H1 (cell line): ENCODE results near the gene CA9. TPM values are rescaled to one million over a fixed set of nuclear protein-coding genes. Genes with fewer than 3 reads are reported as not detected.

Source experiments
- CTCF ChIA-PET: fragments of 300-600 bp; sonication (Branson Sonifier 250); formaldehyde crosslinking; loops from one replicate; lab custom pipeline; 2021; ENCODE audit not compliant: partially characterized antibody; lab: Charles Lee
- POLR2A ChIA-PET: fragments of 300-600 bp; sonication (Branson Sonifier 250); formaldehyde crosslinking; loops from one replicate; lab custom pipeline; 2021; ENCODE audit warnings: inconsistent platforms; ENCODE audit not compliant: partially characterized antibody; lab: Charles Lee
- DNase-seq, 2 experiments: peaks; one replicate each; pipeline versions ENCODE4 v3.0.0 to v3.0.0-alpha.2; 2010 to 2022; ENCODE audit warnings: low spot score in 2 of 2, low read depth in 1 of 2, mixed read lengths in 1 of 2
- FAIRE-seq: peaks from 2 replicates; lab custom pipeline; 2011; peaks lifted over from hg19 to GRCh38; lab: Jason Lieb, UNC
- H2AFZ ChIP-seq: 2 replicates; pipeline ENCODE4 v1.8.1; 2012; ENCODE audit warnings: low read length, inconsistent platforms
- H2AK5ac ChIP-seq: 2 replicates; pipeline ENCODE4 v1.6.1; 2013; ENCODE audit warnings: low read depth, low read length
- H2BK120ac ChIP-seq: replicated peaks from 2 replicates; pipeline ENCODE3; 2013; ENCODE audit warnings: low read depth, low read length, inconsistent platforms
- H2BK12ac ChIP-seq: 2 replicates; pipeline ENCODE4 v1.6.1; 2013; ENCODE audit warnings: low read depth, low read length
- H2BK15ac ChIP-seq: 2 replicates; pipeline ENCODE4 v1.6.1; 2013; ENCODE audit warnings: low read length
- H2BK20ac ChIP-seq: 2 replicates; pipeline ENCODE4 v1.6.1; 2013; ENCODE audit warnings: low read length
- H2BK5ac ChIP-seq: 2 replicates; pipeline ENCODE4 v1.6.1; 2013; ENCODE audit warnings: low read depth, low read length
- H3K14ac ChIP-seq: 2 replicates; pipeline ENCODE4 v1.6.1; 2013; ENCODE audit warnings: inconsistent platforms; ENCODE audit not compliant: insufficient read length
- H3K18ac ChIP-seq: 2 replicates; pipeline ENCODE4 v1.6.1; 2013; ENCODE audit warnings: low read length; ENCODE audit errors: extremely low read depth
- H3K23ac ChIP-seq: 2 replicates; pipeline ENCODE4 v1.6.1; 2013; ENCODE audit warnings: inconsistent platforms; ENCODE audit not compliant: insufficient read length
- H3K23me2 ChIP-seq: 2 replicates; pipeline ENCODE4 v1.6.1; 2013; ENCODE audit warnings: low read depth, low read length
- H3K27ac ChIP-seq: 2 replicates; pipeline ENCODE4 v1.6.1; 2011; ENCODE audit warnings: low read depth, low read length, inconsistent platforms
- H3K27me3 ChIP-seq, 4 experiments: replicated peaks in 1 of 4; 1 replicate in 1 of 4; 2 replicates in 3 of 4; pipeline versions ENCODE4 v1.6.1 to v1.8.1; 2011 to 2013; ENCODE audit warnings: low read length in 3 of 4, mild to moderate bottlenecking in 3 of 4, inconsistent platforms in 2 of 4, mixed read lengths in 2 of 4, moderate library complexity in 1 of 4; ENCODE audit not compliant: control insufficient read depth in 3 of 4, insufficient read depth in 3 of 4; ENCODE audit errors: extremely low read depth in 1 of 4
- H3K36me3 ChIP-seq, 4 experiments: 2 replicates each; pipeline versions ENCODE4 v1.6.1 to v1.8.1; 2011 to 2013; ENCODE audit warnings: mild to moderate bottlenecking in 4 of 4, low read length in 3 of 4, moderate library complexity in 2 of 4, control low read depth in 1 of 4, inconsistent platforms in 1 of 4; ENCODE audit not compliant: insufficient read depth in 4 of 4, control insufficient read depth in 2 of 4
- H3K4ac ChIP-seq: replicated peaks from 2 replicates; pipeline ENCODE3; 2013; ENCODE audit warnings: low read length, low read depth, mixed read lengths, inconsistent platforms; ENCODE audit not compliant: insufficient read length
- H3K4me1 ChIP-seq, 4 experiments: replicated peaks in 1 of 4; 1 replicate in 1 of 4; 2 replicates in 3 of 4; pipeline versions ENCODE4 v1.6.1 to v1.8.1; 2011 to 2013; ENCODE audit warnings: low read length in 3 of 4, inconsistent platforms in 2 of 4, mixed read lengths in 1 of 4; ENCODE audit not compliant: insufficient read depth in 4 of 4, control insufficient read depth in 3 of 4
- H3K4me2 ChIP-seq, 2 experiments: 2 replicates each; pipeline versions ENCODE4 v1.6.1 to v1.8.1; 2011 to 2013; ENCODE audit warnings: low read depth in 2 of 2, low read length in 2 of 2, control low read depth in 1 of 2, inconsistent platforms in 1 of 2, mild to moderate bottlenecking in 1 of 2; ENCODE audit not compliant: insufficient read depth in 1 of 2
- H3K4me3 ChIP-seq, 4 experiments: fragments of 200-600, 300-600 bp in 1 of 4; sonication (generic), shearing (Covaris generic), sonication (Bioruptor Twin) in 1 of 4; 2 replicates each; pipeline versions ENCODE4 v1.5.1 to v1.8.1; 2011 to 2016; ENCODE audit warnings: low read length in 4 of 4, low read depth in 3 of 4, control low read depth in 2 of 4, inconsistent platforms in 2 of 4, mild to moderate bottlenecking in 2 of 4, mixed read lengths in 1 of 4, moderate library complexity in 1 of 4; ENCODE audit not compliant: insufficient read depth in 2 of 4; ENCODE audit errors: extremely low read depth in 1 of 4
- H3K56ac ChIP-seq: replicated peaks from 2 replicates; pipeline ENCODE3; 2013; ENCODE audit warnings: low read depth, mild to moderate bottlenecking, mixed read lengths, low read length, inconsistent platforms; ENCODE audit not compliant: insufficient read length
- H3K79me1 ChIP-seq: 2 replicates; pipeline ENCODE4 v1.6.1; 2013; ENCODE audit warnings: low read depth, low read length, control low read depth
- H3K79me2 ChIP-seq, 2 experiments: 2 replicates each; pipeline versions ENCODE4 v1.6.1 to v1.8.1; 2012 to 2013; ENCODE audit warnings: low read length in 2 of 2, mild to moderate bottlenecking in 2 of 2, inconsistent platforms in 1 of 2; ENCODE audit not compliant: insufficient read depth in 2 of 2, control insufficient read depth in 1 of 2
- H3K9ac ChIP-seq, 4 experiments: replicated peaks in 1 of 4; 1 replicate in 1 of 4; 2 replicates in 3 of 4; pipeline versions ENCODE4 v1.6.1 to v1.8.1; 2011 to 2013; ENCODE audit warnings: low read depth in 3 of 4, low read length in 3 of 4, control low read depth in 2 of 4, mild to moderate bottlenecking in 2 of 4, moderate library complexity in 2 of 4, inconsistent platforms in 1 of 4; ENCODE audit errors: extremely low read depth in 1 of 4
- H3K9me3 ChIP-seq, 2 experiments: 2 replicates each; pipeline versions ENCODE4 v1.6.1 to v1.8.1; 2012 to 2013; ENCODE audit warnings: mild to moderate bottlenecking in 2 of 2, moderate library complexity in 2 of 2, control low read depth in 1 of 2, inconsistent platforms in 1 of 2, low read depth in 1 of 2, low read length in 1 of 2, mixed read lengths in 1 of 2; ENCODE audit not compliant: insufficient read depth in 2 of 2
- H4K20me1 ChIP-seq, 2 experiments: replicated peaks in 1 of 2; 2 replicates each; pipeline versions ENCODE3 to v1.8.1; 2011 to 2013; ENCODE audit warnings: inconsistent platforms in 2 of 2, low read length in 2 of 2, mild to moderate bottlenecking in 1 of 2; ENCODE audit not compliant: insufficient read depth in 2 of 2, control insufficient read depth in 1 of 2
- H4K5ac ChIP-seq: 2 replicates; pipeline ENCODE4 v1.6.1; 2013; ENCODE audit warnings: low read length, low read depth, mixed read lengths, inconsistent platforms; ENCODE audit not compliant: insufficient read length
- H4K8ac ChIP-seq: 2 replicates; pipeline ENCODE4 v1.8.0; 2013; ENCODE audit warnings: mild to moderate bottlenecking, moderate library complexity, low read length, inconsistent platforms; ENCODE audit not compliant: insufficient read depth; ENCODE audit errors: extremely low read depth
- H4K91ac ChIP-seq: replicated peaks from 2 replicates; pipeline ENCODE3; 2013; ENCODE audit warnings: low read length, mixed read lengths, inconsistent platforms; ENCODE audit not compliant: insufficient read length
- EGR1 ChIP-seq: IDR thresholded peaks from 2 replicates; pipeline ENCODE4 v1.6.1; 2011; ENCODE audit warnings: low read depth, low read length, borderline replicate concordance
- GTF2F1 ChIP-seq: IDR thresholded peaks from 2 replicates; pipeline ENCODE4 v1.6.1; 2012; ENCODE audit warnings: low read depth, low read length, improper control_type of control experiment, borderline replicate concordance
- KDM4A ChIP-seq: IDR thresholded peaks from one replicate; pipeline ENCODE4 v1.7.1; 2012; ENCODE audit warnings: low read depth, mild to moderate bottlenecking, moderate library complexity, low read length, inconsistent platforms; ENCODE audit not compliant: severe bottlenecking
- MAFK ChIP-seq: IDR thresholded peaks from 2 replicates; pipeline ENCODE4 v1.6.1; 2012; ENCODE audit warnings: low read depth, mild to moderate bottlenecking, improper control_type of control experiment, low read length
- NANOG ChIP-seq: IDR thresholded peaks from 2 replicates; pipeline ENCODE4 v1.6.1; 2011; ENCODE audit warnings: low read length, low read depth, mild to moderate bottlenecking, inconsistent platforms; ENCODE audit not compliant: insufficient read depth, poor library complexity, severe bottlenecking
- POLR2A ChIP-seq, 2 experiments: IDR thresholded peaks; 1 replicate in 1 of 2; 2 replicates in 1 of 2; pipeline ENCODE4 v1.6.1; 2011; ENCODE audit warnings: low read depth in 2 of 2, low read length in 2 of 2, mild to moderate bottlenecking in 2 of 2; ENCODE audit errors: control extremely low read depth in 1 of 2
- RNF2 ChIP-seq: fragments of 200-900, 300-1000 bp; sonication (generic); IDR thresholded peaks from 2 replicates; pipeline ENCODE4 v1.7.1; 2016; ENCODE audit warnings: borderline replicate concordance, low read depth, mild to moderate bottlenecking, antibody characterized with exemption, low read length; ENCODE audit not compliant: poor library complexity, severe bottlenecking; ENCODE audit errors: missing control alignments
- SP4 ChIP-seq: IDR thresholded peaks from 2 replicates; pipeline ENCODE4 v1.6.1; 2012; ENCODE audit warnings: low read length, inconsistent platforms
- TBP ChIP-seq: IDR thresholded peaks from 2 replicates; pipeline ENCODE4 v1.6.1; 2011; ENCODE audit warnings: low read depth, low read length, improper control_type of control experiment
- YY1 ChIP-seq: IDR thresholded peaks from 2 replicates; pipeline ENCODE4 v1.6.1; 2011; ENCODE audit warnings: low read depth, mild to moderate bottlenecking, low read length
- WGBS, 2 experiments: shearing (Covaris generic) in 1 of 2; methylation state at CpG; one replicate each; pipeline versions ENCODE4 v1.1.6 to v1.1.7; 2013 to 2015; ENCODE audit warnings: low lambda C conversion rate in 2 of 2, mixed read lengths in 2 of 2, inconsistent platforms in 1 of 2, low coverage in 1 of 2, missing lambda C conversion rate in 1 of 2; ENCODE audit not compliant: insufficient replicate concordance in 2 of 2, insufficient coverage in 1 of 2, insufficient read length in 1 of 2; ENCODE audit errors: extremely low coverage in 1 of 2, missing lambda C conversion rate in 1 of 2; 5-methylcytosine and 5-hydroxymethylcytosine counted together
- polyA plus RNA-seq, 7 experiments: library from polyadenylated mRNA; depleted of rRNA in 3 of 7; stranded (reverse) in 5 of 7; unstranded in 2 of 7; fragments of >200 nt in 5 of 7; fragments of 200-250 nt in 2 of 7; gene quantifications; 1 replicate in 5 of 7; 2 replicates in 1 of 7; 4 replicates in 1 of 7; pipeline versions ENCODE4 v1.2.1 to v1.2.3, GENCODE V29; 2011 to 2013; ENCODE audit warnings: missing spikeins in 2 of 7, mixed read lengths in 2 of 7
- total RNA-seq: library from RNA; stranded (reverse); fragmentation: NEBNext Ultra II Directional; extraction: Animal tissue kit (Norgen Biotek cat#: 25700); gene quantifications from 2 replicates; pipeline ENCODE4 v1.2.1, GENCODE V29; 2021

CA9 gene
- total and polyA plus RNA-seq, 2 of the 8 experiments (the other 6 are each of a cell fraction or from before 2014, with no cell fraction given), result 1.3 to 1.8 TPM

GRCh38 chr9:35687972-35688557 is 14.3 kb downstream of the CA9 start:
- Histone ChIP-seq H2BK5ac (no peak overlapping the region; the same call in 1 of the 2 replicates), H4K91ac (no peak overlapping the region), H4K8ac (no peak overlapping the region), H3K9ac (no peak overlapping the region), H3K23me2 (peaks cover 12% of the 10 kb centered on the region), H4K5ac (no peak overlapping the region), H3K18ac (no peak overlapping the region; the same call in none of the 2 replicates), H2BK20ac (no peak overlapping the region), H3K23ac (no peak overlapping the region), H3K36me3 (peaks cover 14 to 34% (median 28%) of the 10 kb centered on the region in 4 experiments), H3K4me3 (peak overlapping the region in 1 of 4 experiments; percentile 99; a peak in 2 of 8 replicates), H3K4me1 (peaks cover 6 to 15% (median 8%) of the 10 kb centered on the region in 4 experiments; a peak in 6 of 7 replicates), H2BK15ac (no peak overlapping the region), H3K27me3 (no peaks in the 10 kb centered on the region), H3K79me1 (peaks cover 2% of the 10 kb centered on the region; the same call in 1 of the 2 replicates), H3K56ac (no peak overlapping the region), H2BK120ac (no peak overlapping the region), H3K27ac (no peak overlapping the region), H3K14ac (no peak overlapping the region), H4K20me1 (peaks cover 8 to 9% of the 10 kb centered on the region in 2 experiments), H3K79me2 (peaks cover 0 to 21% of the 10 kb centered on the region in 2 experiments; a peak in 2 of 4 replicates), H2AK5ac (no peak overlapping the region), H2BK12ac (no peak overlapping the region), H3K4me2 (peak overlapping the region; percentile 84 to 90), H3K4ac (no peak overlapping the region), H3K9me3 (no peaks in the 10 kb centered on the region), H2AFZ (no peak overlapping the region)
- DNase-seq, result no peak
- ChIA-PET CTCF (interaction anchor here (0.5 to 14.1 kb wide), 9 partner anchors 9 to 154 kb away, joined by 3 to 347 read pairs (median 4); partner anchors contain the start of genes ARHGEF39, CCDC107 and RMRP), POLR2A (interaction anchor here (0.7 to 14.9 kb wide), 16 partner anchors 7 to 134 kb away, joined by 3 to 158 read pairs (median 4); partner anchors contain the start of genes ARHGEF39, CA9, CREB3 and TLN1)
- FAIRE-seq, result no peak
- TF ChIP-seq POLR2A (IDR thresholded peaks at IDR 0.05; ENCODE audit: control extremely low read depth in 1 of 2, low read depth in 2 of 2, low read length in 2 of 2) (no peak), EGR1 (no peak), KDM4A (no peak), SP4 (no peak), MAFK (no peak), RNF2 (no peak), TBP (no peak), NANOG (no peak), GTF2F1 (no peak), YY1 (no peak)
- 83% methylated on average over 1 of the region's 2 CpGs; no CpG with 5 or more reads in 1 of the 2 experiments for WGBS, 2 experiments
